WERI-Rb-1 (cell line): ENCODE measurements around the gene ZNF397.

Source experiments
- DNase-seq: peaks from one replicate; pipeline ENCODE4 v3.0.0-alpha.2; 2020
- H3K27ac ChIP-seq: fragments of 250-450 bp; sonication (Bioruptor Pico); 2 replicates; pipeline ENCODE4 v1.5.1; 2020; ENCODE audit warnings: mild to moderate bottlenecking, moderate library complexity
- H3K27me3 ChIP-seq: fragments of 250-450 bp; sonication (Bioruptor Pico); 2 replicates; pipeline ENCODE4 v1.5.1; 2021; ENCODE audit warnings: mild to moderate bottlenecking, low read depth, moderate library complexity; ENCODE audit not compliant: insufficient read depth, severe bottlenecking
- H3K36me3 ChIP-seq: fragments of 250-450 bp; sonication (Bioruptor Pico); 2 replicates; pipeline ENCODE4 v1.5.1; 2020; ENCODE audit warnings: mild to moderate bottlenecking, moderate library complexity
- H3K4me3 ChIP-seq: 2 replicates; pipeline ENCODE4 v1.5.1; 2011; ENCODE audit warnings: low read depth, mild to moderate bottlenecking, control low read depth, low read length
- H3K9me3 ChIP-seq: fragments of 250-450 bp; sonication (Bioruptor Pico); 2 replicates; pipeline ENCODE4 v1.5.1; 2021; ENCODE audit warnings: mild to moderate bottlenecking, moderate library complexity; ENCODE audit not compliant: severe bottlenecking
- CTCF ChIP-seq: IDR thresholded peaks from 2 replicates; pipeline ENCODE4 v1.5.1; 2011; ENCODE audit warnings: low read depth, mild to moderate bottlenecking, control low read depth, inconsistent platforms, low read length

ZNF397 gene

DNA sequence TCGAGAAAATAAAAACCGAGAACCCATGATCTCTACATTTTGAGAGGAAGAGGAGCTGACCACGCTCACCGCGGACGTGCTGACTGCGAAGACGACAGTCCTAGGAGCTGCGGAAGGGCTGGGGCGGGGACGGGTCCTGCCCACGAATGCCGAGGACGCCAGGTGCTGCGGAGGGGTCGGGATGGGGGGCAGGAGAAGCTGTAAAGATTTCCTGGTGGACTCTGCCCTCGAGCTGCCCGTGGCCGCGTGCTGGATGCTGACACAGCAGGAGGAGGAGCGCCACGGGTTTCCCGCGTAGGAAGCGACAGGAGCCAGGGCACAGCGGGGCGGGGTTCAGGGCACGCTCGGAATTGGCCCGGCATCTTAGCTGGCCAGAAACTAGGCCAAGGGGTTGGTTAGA is 27.0 kb downstream of the ZNF397 start:
- H3K36me3 ChIP-seq, result no peaks in the 10 kb centered on the region
- H3K27me3 ChIP-seq, result no peaks in the 10 kb centered on the region
- no peak overlapping the region for H3K27ac ChIP-seq
- DNase-seq, result no peak
- no peaks in the 10 kb centered on the region for H3K9me3 ChIP-seq
- no peak overlapping the region for H3K4me3 ChIP-seq
- TF ChIP-seq CTCF, result no peak

DNA sequence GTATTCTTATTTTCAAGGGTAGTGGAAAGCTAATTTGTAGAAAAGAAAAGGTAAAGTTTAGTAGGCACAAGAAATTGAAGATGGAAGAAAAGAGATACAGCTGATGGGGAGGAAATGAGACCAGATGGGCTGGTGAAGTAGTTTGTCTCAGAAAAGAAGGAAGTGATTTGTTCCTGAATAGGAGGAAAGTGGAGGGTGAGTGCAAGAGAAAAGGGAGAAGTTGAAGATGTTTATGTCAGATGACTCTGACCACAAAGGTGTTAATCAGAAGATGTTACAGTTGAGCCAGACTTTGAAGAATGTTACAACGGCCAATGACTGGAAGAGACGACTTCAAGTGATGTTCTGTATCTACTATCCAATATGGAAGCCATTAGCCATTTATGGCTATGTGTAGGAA is 28.0 kb downstream of the ZNF397 start:
- H3K36me3 ChIP-seq, result no peaks in the 10 kb centered on the region
- no peak overlapping the region for H3K4me3 ChIP-seq
- no peak for TF ChIP-seq CTCF
- no peaks in the 10 kb centered on the region for H3K27me3 ChIP-seq
- H3K9me3 ChIP-seq, result no peaks in the 10 kb centered on the region
- H3K27ac ChIP-seq, result no peak overlapping the region
- no peak for DNase-seq

GRCh38 chr18:35271656-35272055 is 30.8 kb downstream of the ZNF397 start:
- no peak for TF ChIP-seq CTCF

DNA sequence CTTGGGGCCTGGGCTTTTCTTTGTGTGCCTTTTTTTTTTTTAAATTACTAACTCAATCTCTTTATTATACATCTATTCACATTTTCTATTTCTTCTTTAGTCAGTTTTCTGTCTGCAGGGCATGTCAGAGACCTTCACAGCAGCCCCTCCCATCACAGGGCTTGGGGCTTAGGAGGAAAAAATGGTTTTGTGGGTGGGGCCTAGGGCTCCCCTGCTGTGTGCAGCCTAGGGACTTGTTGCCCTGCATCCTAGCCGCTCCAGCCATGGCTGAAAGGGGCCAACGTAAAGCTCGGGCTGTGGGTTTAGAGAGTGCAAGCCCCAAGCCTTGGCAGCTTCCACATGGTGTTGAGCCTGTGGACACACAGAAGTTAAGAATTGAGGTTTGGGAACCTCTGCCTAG is 35.4 kb downstream of the ZNF397 start:
- no peak overlapping the region for H3K4me3 ChIP-seq
- no peak overlapping the region for H3K27ac ChIP-seq
- H3K9me3 ChIP-seq, result no peaks in the 10 kb centered on the region
- TF ChIP-seq CTCF, result no peak
- H3K27me3 ChIP-seq, result no peaks in the 10 kb centered on the region
- no peak for DNase-seq
- no peaks in the 10 kb centered on the region for H3K36me3 ChIP-seq

More at GRCh38 chr18:35271656-35272055, 30.8 kb downstream of the ZNF397 start:
- DNase-seq, result no peak
- no peak overlapping the region for H3K4me3 ChIP-seq
- H3K27me3 ChIP-seq, result no peaks in the 10 kb centered on the region
- H3K27ac ChIP-seq, result no peak overlapping the region
- H3K36me3 ChIP-seq, result no peaks in the 10 kb centered on the region
- H3K9me3 ChIP-seq, result no peaks in the 10 kb centered on the region

GRCh38 chr18:35277633-35278032 is 36.8 kb downstream of the ZNF397 start:
- Histone ChIP-seq H3K27me3 (no peaks in the 10 kb centered on the region), H3K9me3 (no peaks in the 10 kb centered on the region)

More at GRCh38 chr18:35277633-35278032, 36.8 kb downstream of the ZNF397 start:
- no peak for DNase-seq
- Histone ChIP-seq H3K4me3 (no peak overlapping the region), H3K27ac (no peak overlapping the region), H3K36me3 (no peaks in the 10 kb centered on the region)
- no peak for TF ChIP-seq CTCF
